ENCODE measurements around the gene NBAS. TPM values are rescaled to one million over a fixed set of nuclear protein-coding genes. Genes with fewer than 3 reads are reported as not detected.

Gene NBAS
- total and polyA plus RNA-seq, 4 donors = 55.6 to 105 (median 73.0) TPM

- WGBS (ENCODE audit: insufficient coverage) = no CpG with 5 or more reads among the region's 2 CpGs
- H3K36me3 ChIP-seq (ENCODE audit: control insufficient read depth, insufficient read depth, low read length) = no peaks in the 10 kb centered on the region
- no peaks in the 10 kb centered on the region for H3K4me1 ChIP-seq (ENCODE audit: control insufficient read depth, insufficient read depth, low read length)
- no peaks in the 10 kb centered on the region for H3K27me3 ChIP-seq (ENCODE audit: control insufficient read depth, insufficient read depth, low read length)
- H3K4me3 ChIP-seq (ENCODE audit: low read depth, low read length) = no peak overlapping the region
- H3K9me3 ChIP-seq (ENCODE audit: control insufficient read depth, insufficient read depth, low read length) = no peaks in the 10 kb centered on the region
- H3K27ac ChIP-seq (ENCODE audit: low read depth, low read length) = no peak overlapping the region
- no peak for DNase-seq (ENCODE audit: low read depth in 4 of 6, low spot score in 6 of 6)
These were observed 193.4 kb downstream of the NBAS start for GRCh38 chr2:15367715-15368114.

- H3K36me3 ChIP-seq (ENCODE audit: control insufficient read depth, insufficient read depth, low read length) = no peaks in the 10 kb centered on the region
- no peak for DNase-seq (ENCODE audit: low read depth in 4 of 6, low spot score in 6 of 6)
- no peak overlapping the region for H3K4me3 ChIP-seq (ENCODE audit: low read depth, low read length)
- no peaks in the 10 kb centered on the region for H3K27me3 ChIP-seq (ENCODE audit: control insufficient read depth, insufficient read depth, low read length)
- H3K4me1 ChIP-seq (ENCODE audit: control insufficient read depth, insufficient read depth, low read length) = no peaks in the 10 kb centered on the region
- no CpG with 5 or more reads among the region's 3 CpGs for WGBS (ENCODE audit: insufficient coverage)
- H3K9me3 ChIP-seq (ENCODE audit: control insufficient read depth, insufficient read depth, low read length) = no peaks in the 10 kb centered on the region
- H3K27ac ChIP-seq (ENCODE audit: low read depth, low read length) = no peak overlapping the region
These were observed 193.9 kb downstream of the NBAS start for GRCh38 chr2:15367205-15367604.

GRCh38 chr2:15365411-15365810 is 195.7 kb downstream of the NBAS start:
- Histone ChIP-seq H3K9me3 (ENCODE audit: control insufficient read depth, insufficient read depth, low read length) (no peaks in the 10 kb centered on the region), H3K36me3 (ENCODE audit: control insufficient read depth, insufficient read depth, low read length) (no peaks in the 10 kb centered on the region), H3K4me3 (ENCODE audit: low read depth, low read length) (no peak overlapping the region), H3K4me1 (ENCODE audit: control insufficient read depth, insufficient read depth, low read length) (no peaks in the 10 kb centered on the region), H3K27me3 (ENCODE audit: control insufficient read depth, insufficient read depth, low read length) (no peaks in the 10 kb centered on the region), H3K27ac (ENCODE audit: low read depth, low read length) (no peak overlapping the region)
- 50% methylated on average over 1 of the region's 2 CpGs for WGBS (ENCODE audit: insufficient coverage)
- no peak for DNase-seq (ENCODE audit: low read depth in 4 of 6, low spot score in 6 of 6)

GRCh38 chr2:15364561-15364960 is 196.6 kb downstream of the NBAS start:
- Histone ChIP-seq H3K27ac (ENCODE audit: low read depth, low read length) (no peak overlapping the region), H3K9me3 (ENCODE audit: control insufficient read depth, insufficient read depth, low read length) (no peaks in the 10 kb centered on the region), H3K4me1 (ENCODE audit: control insufficient read depth, insufficient read depth, low read length) (no peaks in the 10 kb centered on the region), H3K4me3 (ENCODE audit: low read depth, low read length) (no peak overlapping the region), H3K36me3 (ENCODE audit: control insufficient read depth, insufficient read depth, low read length) (no peaks in the 10 kb centered on the region), H3K27me3 (ENCODE audit: control insufficient read depth, insufficient read depth, low read length) (no peaks in the 10 kb centered on the region)
- no peak for DNase-seq (ENCODE audit: low read depth in 4 of 6, low spot score in 6 of 6)
- no CpG with 5 or more reads among the region's 2 CpGs for WGBS (ENCODE audit: insufficient coverage)

- H3K4me1 ChIP-seq (ENCODE audit: control insufficient read depth, insufficient read depth, low read length) = no peaks in the 10 kb centered on the region
- 75% methylated on average over 3 of the region's 3 CpGs for WGBS (ENCODE audit: insufficient coverage)
- H3K36me3 ChIP-seq (ENCODE audit: control insufficient read depth, insufficient read depth, low read length) = no peaks in the 10 kb centered on the region
- H3K4me3 ChIP-seq (ENCODE audit: low read depth, low read length) = no peak overlapping the region
- no peaks in the 10 kb centered on the region for H3K27me3 ChIP-seq (ENCODE audit: control insufficient read depth, insufficient read depth, low read length)
- no peak for DNase-seq (ENCODE audit: low read depth in 4 of 6, low spot score in 6 of 6)
- H3K27ac ChIP-seq (ENCODE audit: low read depth, low read length) = no peak overlapping the region
- H3K9me3 ChIP-seq (ENCODE audit: control insufficient read depth, insufficient read depth, low read length) = no peaks in the 10 kb centered on the region
These were observed 197.4 kb downstream of the NBAS start for GRCh38 chr2:15363734-15364133.

GRCh38 chr2:15363142-15363541 is 198.0 kb downstream of the NBAS start:
- Histone ChIP-seq H3K27me3 (ENCODE audit: control insufficient read depth, insufficient read depth, low read length) (no peaks in the 10 kb centered on the region), H3K4me3 (ENCODE audit: low read depth, low read length) (no peak overlapping the region), H3K9me3 (ENCODE audit: control insufficient read depth, insufficient read depth, low read length) (no peaks in the 10 kb centered on the region), H3K4me1 (ENCODE audit: control insufficient read depth, insufficient read depth, low read length) (no peaks in the 10 kb centered on the region), H3K27ac (ENCODE audit: low read depth, low read length) (no peak overlapping the region), H3K36me3 (ENCODE audit: control insufficient read depth, insufficient read depth, low read length) (no peaks in the 10 kb centered on the region)
- no peak for DNase-seq (ENCODE audit: low read depth in 4 of 6, low spot score in 6 of 6)

- no peak for DNase-seq (ENCODE audit: low read depth in 4 of 6, low spot score in 6 of 6)
- Histone ChIP-seq H3K4me1 (ENCODE audit: control insufficient read depth, insufficient read depth, low read length) (no peaks in the 10 kb centered on the region), H3K27me3 (ENCODE audit: control insufficient read depth, insufficient read depth, low read length) (no peaks in the 10 kb centered on the region), H3K9me3 (ENCODE audit: control insufficient read depth, insufficient read depth, low read length) (no peaks in the 10 kb centered on the region), H3K36me3 (ENCODE audit: control insufficient read depth, insufficient read depth, low read length) (no peaks in the 10 kb centered on the region), H3K4me3 (ENCODE audit: low read depth, low read length) (no peak overlapping the region), H3K27ac (ENCODE audit: low read depth, low read length) (no peak overlapping the region)
- no CpG with 5 or more reads among the region's 5 CpGs for WGBS (ENCODE audit: insufficient coverage)
These were observed 201.2 kb downstream of the NBAS start for GRCh38 chr2:15359716-15360531.

- Histone ChIP-seq H3K27me3 (ENCODE audit: control insufficient read depth, insufficient read depth, low read length) (no peaks in the 10 kb centered on the region), H3K36me3 (ENCODE audit: control insufficient read depth, insufficient read depth, low read length) (no peaks in the 10 kb centered on the region), H3K9me3 (ENCODE audit: control insufficient read depth, insufficient read depth, low read length) (no peaks in the 10 kb centered on the region), H3K27ac (ENCODE audit: low read depth, low read length) (no peak overlapping the region), H3K4me1 (ENCODE audit: control insufficient read depth, insufficient read depth, low read length) (no peaks in the 10 kb centered on the region), H3K4me3 (ENCODE audit: low read depth, low read length) (no peak overlapping the region)
- 94% methylated on average over 3 of the region's 5 CpGs for WGBS (ENCODE audit: insufficient coverage)
- DNase-seq (ENCODE audit: low read depth in 4 of 6, low spot score in 6 of 6) = no peak
These were observed 203.2 kb downstream of the NBAS start for GRCh38 chr2:15357922-15358321.

- Histone ChIP-seq H3K36me3 (ENCODE audit: control insufficient read depth, insufficient read depth, low read length) (no peaks in the 10 kb centered on the region), H3K27me3 (ENCODE audit: control insufficient read depth, insufficient read depth, low read length) (no peaks in the 10 kb centered on the region), H3K4me3 (ENCODE audit: low read depth, low read length) (no peak overlapping the region), H3K4me1 (ENCODE audit: control insufficient read depth, insufficient read depth, low read length) (no peaks in the 10 kb centered on the region), H3K9me3 (ENCODE audit: control insufficient read depth, insufficient read depth, low read length) (no peaks in the 10 kb centered on the region), H3K27ac (ENCODE audit: low read depth, low read length) (no peak overlapping the region)
- WGBS (ENCODE audit: insufficient coverage) = 100% methylated on average over 1 of the region's 1 CpG
- DNase-seq (ENCODE audit: low read depth in 4 of 6, low spot score in 6 of 6) = no peak
These were observed 203.9 kb downstream of the NBAS start for GRCh38 chr2:15357186-15357585.

GRCh38 chr2:15355386-15355785 is 205.7 kb downstream of the NBAS start:
- Histone ChIP-seq H3K27me3 (ENCODE audit: control insufficient read depth, insufficient read depth, low read length) (no peaks in the 10 kb centered on the region), H3K27ac (ENCODE audit: low read depth, low read length) (no peak overlapping the region), H3K36me3 (ENCODE audit: control insufficient read depth, insufficient read depth, low read length) (peaks cover 7% of the 10 kb centered on the region), H3K4me1 (ENCODE audit: control insufficient read depth, insufficient read depth, low read length) (no peaks in the 10 kb centered on the region), H3K9me3 (ENCODE audit: control insufficient read depth, insufficient read depth, low read length) (no peaks in the 10 kb centered on the region), H3K4me3 (ENCODE audit: low read depth, low read length) (no peak overlapping the region)
- no CpG with 5 or more reads among the region's 3 CpGs for WGBS (ENCODE audit: insufficient coverage)
- no peak for DNase-seq (ENCODE audit: low read depth in 4 of 6, low spot score in 6 of 6)
